Anterior cingulate cortex (tissue), 58 donors: ENCODE measurements around the gene CORO2B.
A peak's percentile ranks its signal among the peaks of the same experiment; 100 is the strongest.

Experiments used
- DNase-seq, 58 donors: peaks; one replicate each; lab custom pipeline; 2025; lab: John Stamatoyannopoulos, UW

The CORO2B gene

GRCh38 chr15:68553314-68553993 lies 25.3 kb upstream of the CORO2B start:
- DNase-seq = no peak

- DNase-seq = peak in 45 of 58 donors; percentile 11 to 80 (median 42)
Measured at GRCh38 chr15:68553994-68554720, 24.6 kb upstream of the CORO2B start.

DNA sequence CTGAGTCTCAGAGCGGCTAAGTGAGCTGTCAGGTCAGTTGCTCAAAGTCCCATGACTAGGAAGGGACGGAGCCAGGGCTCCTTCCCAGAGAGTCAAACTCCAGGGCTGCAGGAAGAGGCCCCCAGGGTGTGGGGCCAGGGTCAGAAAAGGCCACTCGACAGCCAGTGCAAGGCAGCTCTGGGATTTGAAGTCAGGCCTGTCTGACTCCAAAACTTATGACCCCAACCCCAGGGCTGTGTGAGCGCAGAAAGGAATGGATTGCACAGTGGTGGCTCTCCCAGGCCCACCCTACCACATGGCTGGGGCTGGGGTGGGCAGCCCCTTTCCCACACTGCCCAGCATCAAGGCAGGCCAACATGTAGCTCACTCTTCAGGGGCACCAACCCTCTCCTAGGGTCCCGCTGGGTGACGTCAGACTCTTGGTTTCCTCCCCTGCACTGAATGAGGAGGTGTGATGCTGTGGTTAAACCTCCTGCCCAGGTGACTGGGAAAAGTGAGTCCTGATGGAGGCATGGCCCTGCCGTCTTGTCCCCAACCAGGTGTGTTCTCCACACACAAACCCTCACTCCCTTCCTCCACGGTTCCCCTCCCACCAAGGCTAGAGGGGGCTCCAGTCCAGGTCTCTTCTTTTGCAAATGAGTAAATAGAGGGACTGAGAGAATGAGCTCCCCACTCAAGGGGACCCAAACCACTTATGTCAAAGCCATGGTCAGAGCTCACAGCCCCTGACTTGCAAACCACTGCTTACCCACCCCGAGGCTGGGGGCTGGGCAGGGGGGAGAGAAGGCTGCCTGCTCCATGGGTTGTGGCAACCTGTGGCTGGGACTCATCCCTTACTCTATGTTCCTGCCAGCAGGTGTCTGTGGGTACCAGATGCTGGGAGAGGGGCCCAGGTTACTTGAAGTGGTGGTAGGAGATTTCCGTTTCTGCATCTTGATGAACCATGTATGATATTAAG lies 23.8 kb upstream of the CORO2B start:
- no peak for DNase-seq

GRCh38 chr15:68555679-68556037 lies 23.1 kb upstream of the CORO2B start:
- DNase-seq = no peak

GRCh38 chr15:68556139-68556990 lies 22.4 kb upstream of the CORO2B start:
- DNase-seq = no peak

- DNase-seq = no peak
Measured at GRCh38 chr15:68557469-68558317, 21.1 kb upstream of the CORO2B start.

DNA sequence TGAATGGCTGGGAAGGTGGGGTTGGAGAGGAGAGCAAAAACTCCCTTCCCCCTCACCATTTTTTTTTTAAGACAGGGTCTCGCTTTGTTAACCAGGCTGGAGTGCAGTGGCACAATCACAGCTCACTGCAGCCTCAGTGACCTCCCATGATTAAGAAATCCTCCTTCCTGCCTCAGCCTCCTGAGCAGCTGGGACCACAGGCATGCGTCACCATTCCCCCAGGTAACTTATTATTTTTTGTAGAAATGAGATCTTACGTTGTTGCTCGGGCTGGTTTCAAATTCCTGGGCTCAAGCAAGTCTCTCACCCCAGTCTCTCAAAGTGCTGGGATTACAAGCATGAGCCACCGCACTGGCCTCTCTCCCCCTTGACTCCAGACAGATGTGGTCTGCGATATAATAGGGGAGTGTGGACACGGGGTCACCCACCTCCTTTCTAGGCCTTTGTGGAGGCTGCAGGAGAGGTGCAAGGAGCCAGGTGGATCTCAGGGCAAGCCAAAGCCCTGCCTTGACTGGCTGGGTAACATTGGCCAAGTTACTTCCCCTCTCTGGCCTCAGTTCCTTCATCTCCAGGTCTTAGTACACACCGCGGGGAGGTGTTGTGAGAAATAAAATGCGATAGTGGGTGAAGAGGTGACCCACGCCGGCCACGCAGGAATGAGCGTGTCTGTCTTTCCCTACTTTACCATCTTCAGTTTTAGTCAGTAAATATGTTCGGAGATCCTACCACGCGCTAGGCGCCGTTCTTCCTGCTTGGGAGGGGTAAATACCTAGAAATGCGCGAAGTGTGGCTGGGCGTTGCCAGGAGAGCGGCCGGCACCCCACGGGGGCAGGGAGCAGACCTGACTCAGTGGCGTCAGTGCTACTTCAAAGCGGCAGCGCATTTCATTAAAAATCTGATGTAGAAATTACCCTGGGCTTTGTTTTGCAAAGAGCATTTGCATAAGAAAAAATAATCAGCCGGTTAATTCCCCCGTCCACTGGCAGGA lies 20.2 kb upstream of the CORO2B start:
- DNase-seq = no peak

DNA sequence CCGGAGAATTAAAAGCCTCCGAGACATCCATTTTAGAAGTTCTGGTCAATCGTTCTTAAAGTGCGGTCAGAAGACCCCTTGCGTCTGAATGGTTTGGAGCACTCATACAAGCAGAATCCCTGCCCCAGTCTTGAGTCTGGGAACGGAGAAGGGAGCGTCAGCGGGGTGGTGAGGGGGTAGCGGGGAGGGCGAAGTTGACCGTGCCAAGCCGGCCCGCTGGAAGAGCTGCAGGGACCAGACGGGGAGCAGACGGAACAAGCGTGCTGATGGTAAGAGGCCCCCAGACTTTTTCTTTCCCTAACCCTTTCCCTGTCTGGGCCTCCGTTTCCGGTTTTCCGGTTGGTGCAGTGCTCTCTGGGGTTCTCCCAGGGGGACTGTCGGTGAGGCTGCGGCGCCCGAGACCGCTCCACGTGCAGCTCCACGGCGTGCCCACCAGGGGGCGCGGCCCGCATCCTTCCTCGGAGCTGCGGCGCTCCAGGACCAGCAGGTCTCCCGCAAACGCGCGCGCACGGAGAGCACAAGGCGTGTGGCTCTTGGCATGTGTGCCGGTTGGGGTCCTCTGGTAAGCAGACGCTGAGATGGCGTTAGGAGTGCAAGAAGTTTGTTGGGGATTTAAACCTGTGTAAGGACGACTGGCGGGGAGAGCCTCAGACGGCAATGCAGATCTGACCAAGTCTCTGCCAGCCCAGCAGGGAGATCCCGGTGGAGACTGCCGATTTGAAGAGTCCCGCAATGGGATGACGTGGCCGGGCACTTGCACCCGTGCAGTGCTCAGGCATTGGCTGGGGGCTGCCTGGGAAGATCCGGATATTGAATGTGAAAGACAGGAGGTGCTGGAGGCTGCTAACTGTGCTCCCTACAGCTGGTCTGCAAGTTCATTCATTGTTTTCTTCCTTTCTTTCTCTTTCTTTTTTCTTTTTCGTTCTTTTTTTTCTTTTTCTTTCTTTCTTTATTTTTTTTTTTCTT lies 19.2 kb upstream of the CORO2B start:
- DNase-seq = peak in 57 of 58 donors; percentile 19 to 85 (median 70)

GRCh38 chr15:68560501-68561113 lies 18.2 kb upstream of the CORO2B start:
- no peak for DNase-seq

DNA sequence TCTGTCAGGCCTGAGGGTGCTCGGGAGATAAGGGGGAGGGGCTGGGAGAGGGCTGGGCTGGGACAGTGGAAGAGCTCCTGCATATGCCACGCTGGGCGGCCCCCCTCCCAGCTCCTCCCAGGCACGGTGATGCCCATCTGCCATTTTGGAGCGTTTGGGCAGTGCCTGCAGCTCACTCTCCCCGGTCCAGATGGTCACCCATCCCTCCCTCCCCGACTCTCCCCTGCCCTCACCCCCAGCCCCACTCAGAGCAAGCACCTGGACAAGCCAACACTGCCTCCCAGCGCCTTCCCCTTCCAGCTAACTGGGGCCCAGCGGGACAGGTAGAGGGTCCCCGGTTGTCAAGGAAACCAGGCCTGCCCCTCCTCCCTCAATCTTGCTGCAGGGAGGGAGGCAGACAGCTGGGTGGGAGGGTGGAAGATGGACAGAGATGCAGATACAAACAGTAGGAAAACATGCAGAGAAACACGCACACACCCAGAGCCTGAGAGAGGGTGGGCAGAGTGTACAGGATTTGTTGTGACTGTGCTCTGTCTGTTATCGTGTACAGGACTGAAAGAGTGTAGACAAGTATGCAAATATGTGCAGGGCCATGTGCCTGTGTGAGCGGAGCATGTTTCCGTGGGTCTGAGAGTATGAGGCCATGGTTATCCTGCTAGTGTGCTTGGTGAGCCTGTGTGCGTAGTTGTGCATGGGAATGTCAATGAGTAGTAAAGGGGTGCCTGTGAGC lies 17.5 kb upstream of the CORO2B start:
- no peak for DNase-seq

DNA sequence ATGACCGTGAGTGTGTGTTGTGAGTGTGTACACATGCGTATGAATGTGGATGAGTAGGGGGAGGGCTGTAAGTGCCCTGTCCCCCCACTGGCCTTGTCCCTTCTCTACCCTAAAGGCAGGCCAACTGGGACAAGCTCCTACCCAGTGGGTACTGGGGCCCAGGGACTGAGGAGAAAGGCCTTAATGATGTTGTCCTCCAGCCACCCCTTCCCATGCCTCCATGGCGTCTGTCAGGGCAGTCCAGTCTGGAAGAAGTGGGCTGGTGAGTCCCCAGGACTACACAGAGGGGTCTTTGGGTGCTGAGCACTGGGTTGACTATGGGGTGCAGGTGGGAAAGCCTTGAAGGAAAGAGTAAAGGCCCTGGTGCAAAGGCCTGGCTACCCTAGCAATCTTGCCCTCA lies 16.9 kb upstream of the CORO2B start:
- no peak for DNase-seq

- no peak for DNase-seq
Measured at GRCh38 chr15:68564173-68564572, 14.6 kb upstream of the CORO2B start.

DNA sequence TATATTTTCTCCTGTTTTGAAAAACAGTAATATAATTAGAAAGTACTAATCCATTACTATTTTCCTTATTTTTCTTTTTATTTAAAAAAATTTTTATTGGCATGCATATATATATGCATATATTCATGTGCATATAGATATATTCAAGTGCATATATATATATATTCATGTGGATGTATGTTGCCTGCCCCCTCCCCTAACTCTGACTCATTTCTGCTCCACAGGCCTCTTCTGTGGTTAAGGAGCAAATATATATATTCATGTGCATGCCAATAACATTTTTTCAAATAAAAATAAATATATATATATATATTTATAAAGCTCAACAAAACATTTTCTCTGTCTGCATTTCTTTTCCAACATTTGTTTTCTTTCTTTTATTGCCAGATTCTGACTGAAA lies 13.6 kb upstream of the CORO2B start:
- DNase-seq = no peak

DNA sequence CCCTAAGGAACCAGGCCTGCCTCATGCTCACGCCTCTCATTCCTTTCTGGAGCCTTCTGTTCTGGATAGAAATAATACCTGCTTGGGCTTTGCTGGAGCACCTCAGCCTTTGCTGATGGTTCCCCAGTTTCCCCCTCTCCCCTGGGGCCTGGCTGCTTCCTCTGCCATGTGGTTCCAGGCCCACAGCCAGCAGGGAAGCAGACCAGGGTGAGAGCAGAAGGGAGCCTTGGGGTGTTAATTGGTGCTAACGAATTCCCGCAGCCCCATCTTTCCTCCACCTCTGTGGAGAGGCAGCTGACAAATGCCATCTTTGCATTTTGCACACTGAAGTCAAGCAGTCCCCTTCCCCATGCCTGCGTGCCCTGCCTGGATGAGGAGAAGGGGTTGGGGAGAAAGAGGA lies 13.1 kb upstream of the CORO2B start:
- no peak for DNase-seq

- no peak for DNase-seq
Measured at GRCh38 chr15:68566377-68566954, 12.3 kb upstream of the CORO2B start.
